Measurements from ENCODE around the gene PPL. TPM values are rescaled to one million over a fixed set of nuclear protein-coding genes. Genes with fewer than 3 reads are reported as not detected.

Gene PPL
- 7.7 and 29.5 TPM in 2 replicates for total RNA-seq

GRCh38 chr16:4936991-4937781 is at the start of gene PPL:
TSS of gene PPL (minus strand) at chr16:4937148. CDS start at chr16:4937045, 103 bp downstream.

GRCh38 chr16:4957720-4958509 is 21.0 kb upstream of the PPL start, which contains the start of gene SEC14L5:
TSS of gene SEC14L5 (plus strand) at chr16:4958330. CDS start at chr16:4959324, 994 bp downstream.

GRCh38 chr16:4846901-4847773 is 89.8 kb downstream of the PPL start, which contains the start of the genes GLYR1 and UBN1:
TSS of gene GLYR1 (minus strand) at chr16:4847288. CDS start at chr16:4847265, 23 bp downstream.
TSS of gene UBN1 (plus strand) at chr16:4847481. CDS start at chr16:4852918, 5,437 bp downstream.

Other genes starting within 250 kb of the PPL start
- 22.6 and 23.5 TPM in 2 replicates for gene NUDT16L1, start 243.6 kb downstream of the PPL start, total RNA-seq
- gene ANKS3, start 202.9 kb downstream of the PPL start, total RNA-seq, result 25.3 and 37.1 TPM in 2 replicates
- gene DNAAF8, start 202.6 kb downstream of the PPL start, total RNA-seq, result 1.0 and 1.2 TPM in 2 replicates
- 8.1 and 11.3 TPM in 2 replicates for gene ZNF500, start 170.0 kb downstream of the PPL start, total RNA-seq
- gene SEPTIN12, start 148.8 kb downstream of the PPL start, total RNA-seq, result not detected in 2 replicates
- gene SMIM22, start 141.8 kb downstream of the PPL start, total RNA-seq, result not detected in 2 replicates
- 9.2 and 9.5 TPM in 2 replicates for gene ROGDI, start 134.5 kb downstream of the PPL start, total RNA-seq
- 51.8 and 56.2 TPM in 2 replicates for gene GLYR1, start 89.9 kb downstream of the PPL start, total RNA-seq
- 25.9 and 26.6 TPM in 2 replicates for gene UBN1, start 89.7 kb downstream of the PPL start, total RNA-seq
- gene SEC14L5, start 21.2 kb upstream of the PPL start, total RNA-seq, result 0.30 and 0.39 TPM in 2 replicates
- gene NAGPA, start 96.8 kb upstream of the PPL start, total RNA-seq, result 16.2 and 25.8 TPM in 2 replicates
- gene C16orf89, start 128.8 kb upstream of the PPL start, total RNA-seq, result 2.9 and 3.0 TPM in 2 replicates
- 28.1 and 31.1 TPM in 2 replicates for gene ALG1, start 134.7 kb upstream of the PPL start, total RNA-seq
- gene EEF2KMT, start 160.6 kb upstream of the PPL start, total RNA-seq, result 8.6 and 16.7 TPM in 2 replicates